ENCODE results near the gene KLHDC8A.

GRCh38 chr1:205332015-205332791 is 24.5 kb downstream of the KLHDC8A start:
- TF ChIP-seq CTCF (IDR thresholded peaks at IDR 0.05) = no peak
- no peak for TF ChIP-seq POLR2A (IDR thresholded peaks at IDR 0.05)
